HEK293T (cell line): Measurements from ENCODE around the gene NOS3.

Experiments
- CTCF ChIA-PET: fragments of 350-600 bp; formaldehyde crosslinking; extraction: SDS; loops from one replicate; lab custom pipeline; 2021; ENCODE audit warnings: antibody characterized with exemption, inconsistent platforms; lab: Yijun Ruan, JAX
- POLR2A ChIA-PET: fragments of 350-600 bp; formaldehyde crosslinking; extraction: SDS; loops from one replicate; lab custom pipeline; 2020; ENCODE audit warnings: antibody characterized with exemption, inconsistent platforms; lab: Yijun Ruan, JAX
- DNase-seq: peaks from one replicate; pipeline ENCODE4 v3.0.0; 2012; ENCODE audit warnings: mixed read lengths; ENCODE audit errors: extremely low spot score
- ARNT ChIP-seq: fragments of 450-650 bp; IDR thresholded peaks from 2 replicates; pipeline ENCODE4 v1.6.1; 2017; ENCODE audit warnings: mild to moderate bottlenecking
- BHLHE40 ChIP-seq: fragments of 450-650 bp; IDR thresholded peaks from 2 replicates; pipeline ENCODE4 v1.6.1; 2016; ENCODE audit warnings: mild to moderate bottlenecking, moderate library complexity, borderline replicate concordance
- CTBP1 ChIP-seq: fragments of 450-650 bp; IDR thresholded peaks from 2 replicates; pipeline ENCODE4 v1.6.1; 2016; ENCODE audit warnings: borderline replicate concordance
- ELF4 ChIP-seq: fragments of 450-650 bp; IDR thresholded peaks from 2 replicates; pipeline ENCODE4 v1.6.1; 2017; ENCODE audit warnings: antibody characterized with exemption
- FOXA1 ChIP-seq: fragments of 450-650 bp; IDR thresholded peaks from 2 replicates; pipeline ENCODE4 v1.6.1; 2016; ENCODE audit warnings: mild to moderate bottlenecking
- FOXK2 ChIP-seq: fragments of 450-650 bp; IDR thresholded peaks from 2 replicates; pipeline ENCODE4 v1.6.1; 2016; ENCODE audit warnings: mild to moderate bottlenecking
- FOXM1 ChIP-seq: fragments of 450-650 bp; IDR thresholded peaks from 2 replicates; pipeline ENCODE4 v1.6.1; 2017; ENCODE audit warnings: mild to moderate bottlenecking, borderline replicate concordance
- HDGF ChIP-seq: fragments of 450-650 bp; IDR thresholded peaks from 2 replicates; pipeline ENCODE4 v1.6.1; 2017; ENCODE audit warnings: antibody characterized with exemption, borderline replicate concordance
- L3MBTL2 ChIP-seq: fragments of 450-650 bp; conservative IDR thresholded peaks from 2 replicates; pipeline ENCODE4 v1.6.1; 2016; ENCODE audit warnings: mild to moderate bottlenecking
- LEF1 ChIP-seq: fragments of 450-650 bp; IDR thresholded peaks from 2 replicates; pipeline ENCODE4 v1.6.1; 2017; ENCODE audit warnings: mild to moderate bottlenecking, borderline replicate concordance
- NFRKB ChIP-seq: fragments of 450-650 bp; IDR thresholded peaks from 2 replicates; pipeline ENCODE4 v1.6.1; 2016; ENCODE audit warnings: mild to moderate bottlenecking, moderate library complexity
- PKNOX1 ChIP-seq: fragments of 450-650 bp; IDR thresholded peaks from 2 replicates; pipeline ENCODE4 v1.6.1; 2016
- SP1 ChIP-seq: fragments of 450-650 bp; IDR thresholded peaks from 2 replicates; pipeline ENCODE4 v1.6.1; 2017
- SUZ12 ChIP-seq: fragments of 450-650 bp; IDR thresholded peaks from 2 replicates; pipeline ENCODE4 v1.6.1; 2016; ENCODE audit warnings: mild to moderate bottlenecking
- TARDBP ChIP-seq: fragments of 450-650 bp; IDR thresholded peaks from 2 replicates; pipeline ENCODE4 v1.6.1; 2016
- ZNF384 ChIP-seq: fragments of 450-650 bp; IDR thresholded peaks from 2 replicates; pipeline ENCODE4 v1.6.1; 2016

Gene NOS3

GRCh38 chr7:151008143-151008510 is 17.3 kb downstream of the NOS3 start:
- TF ChIP-seq ZNF384, result no peak
- TF ChIP-seq ELF4, result no peak
- no peak for TF ChIP-seq HDGF
- no peak for TF ChIP-seq SP1
- no peak for TF ChIP-seq NFRKB
- TF ChIP-seq FOXM1, result no peak
- TF ChIP-seq FOXK2, result no peak
- no peak for TF ChIP-seq ARNT
- no peak for TF ChIP-seq SUZ12
- no peak for TF ChIP-seq BHLHE40
- no peak for TF ChIP-seq L3MBTL2
- TF ChIP-seq PKNOX1, result no peak
- TF ChIP-seq CTBP1, result no peak
- TF ChIP-seq LEF1, result no peak
- ChIA-PET POLR2A (interaction anchor here (1.1 kb wide), 1 partner anchor 12 kb away, joined by 4 read pairs; no protein-coding TSS in a partner anchor), CTCF (interaction anchor here (1.0 to 6.7 kb wide), 4 partner anchors 10 to 19 kb away, joined by 3 to 40 read pairs (median 3); no protein-coding TSS in a partner anchor)
- DNase-seq, result no peak

GRCh38 chr7:151008511-151009323 is 17.9 kb downstream of the NOS3 start:
- CTCF ChIA-PET, result interaction anchor here (1.0 to 6.7 kb wide), 5 partner anchors 9 to 23 kb away, joined by 3 to 40 read pairs (median 3); no protein-coding TSS in a partner anchor
- POLR2A ChIA-PET, result interaction anchor here (1.1 to 2.0 kb wide), 2 partner anchors 12 to 20 kb away, joined by 4 to 10 read pairs; partner anchors contain the start of gene ABCB8
- DNase-seq, result peak; percentile 55
- TF ChIP-seq ELF4, result no peak
- no peak for TF ChIP-seq ARNT
- peak; percentile 71; the same call in 1 of the 2 replicates for TF ChIP-seq FOXM1
- no peak for TF ChIP-seq HDGF
- no peak for TF ChIP-seq ZNF384

- CTCF ChIA-PET, result interaction anchor here (1.0 to 6.7 kb wide), 6 partner anchors 9 to 163 kb away, joined by 3 to 40 read pairs (median 3); no protein-coding TSS in a partner anchor
- no peak for TF ChIP-seq NFRKB
- TF ChIP-seq FOXM1, result no peak
- no peak for TF ChIP-seq SUZ12
- TF ChIP-seq BHLHE40, result no peak
- no peak for TF ChIP-seq CTBP1
- TF ChIP-seq ELF4, result no peak
- no peak for TF ChIP-seq HDGF
- no peak for TF ChIP-seq ZNF384
- no peak for TF ChIP-seq PKNOX1
- no peak for TF ChIP-seq FOXK2
- no peak for TF ChIP-seq FOXA1
- no peak for TF ChIP-seq SP1
- no peak for TF ChIP-seq ARNT
- no peak for TF ChIP-seq LEF1
- no peak for TF ChIP-seq L3MBTL2
- TF ChIP-seq TARDBP, result no peak
- no peak for DNase-seq
- POLR2A ChIA-PET, result interaction anchor here (0.8 to 2.0 kb wide), 3 partner anchors 10 to 71 kb away, joined by 3 to 10 read pairs (median 3); partner anchors contain the start of genes ABCB8 and FASTK
Measured at GRCh38 chr7:151009327-151010036, 18.7 kb downstream of the NOS3 start.

- TF ChIP-seq NFRKB (no peak), ARNT (no peak), BHLHE40 (no peak), FOXA1 (no peak), HDGF (no peak), TARDBP (no peak), FOXK2 (no peak), FOXM1 (no peak), SUZ12 (no peak), ZNF384 (no peak), LEF1 (no peak), CTBP1 (no peak), SP1 (no peak), L3MBTL2 (no peak), ELF4 (no peak), PKNOX1 (no peak)
- CTCF ChIA-PET, result interaction anchor here (1.1 to 6.7 kb wide), 5 partner anchors 8 to 162 kb away, joined by 3 to 40 read pairs (median 4); no protein-coding TSS in a partner anchor
- POLR2A ChIA-PET, result interaction anchor here (0.6 to 2.0 kb wide), 4 partner anchors 9 to 1863 kb away, joined by 3 to 10 read pairs (median 3); partner anchors contain the start of genes ABCB8 and FASTK
- no peak for DNase-seq
Measured at GRCh38 chr7:151010037-151010306, 19.2 kb downstream of the NOS3 start.
